Stimulated activated CD4-positive, alpha-beta T cell treated with anti-CD3 and anti-CD28 coated beads, Interleukin-1b, Interleukin-23, amount 100 ng/mL, for 24 hours (primary cell): ENCODE data around the gene STIM1.
"Not testable (repeated sequence)": the region's sequence is repeated elsewhere in the genome, so short reads cannot be mapped to it uniquely, and the experiment has no call there.

ENCODE experiments used
- DNase-seq, 4 experiments: peaks; one replicate each; pipeline ENCODE4 v3.0.0-alpha.2; 2020; ENCODE audit warnings: low read depth in 4 of 4, low spot score in 1 of 4

STIM1 gene

GRCh38 chr11:3971756-3972404, 116.4 kb downstream of the STIM1 start:
- DNase-seq: no peak

- no peak for DNase-seq
Observed at GRCh38 chr11:3972431-3972830, 117.0 kb downstream of the STIM1 start.

GRCh38 chr11:3977078-3977477, 121.6 kb downstream of the STIM1 start:
- DNase-seq: no peak

- DNase-seq: no peak
Observed at GRCh38 chr11:3981084-3981633, 125.7 kb downstream of the STIM1 start.

GRCh38 chr11:3982431-3982830, 127.0 kb downstream of the STIM1 start:
- DNase-seq: no peak

- no peak for DNase-seq
Observed at GRCh38 chr11:3983101-3983500, 127.6 kb downstream of the STIM1 start.

- no peak for DNase-seq
Observed at GRCh38 chr11:3984896-3985295, 129.4 kb downstream of the STIM1 start.

GRCh38 chr11:3985631-3986030, 130.2 kb downstream of the STIM1 start:
- no peak for DNase-seq

- no peak for DNase-seq
Observed at GRCh38 chr11:3986301-3986700, 130.8 kb downstream of the STIM1 start.

- no peak for DNase-seq
Observed at GRCh38 chr11:3989276-3989920, 133.9 kb downstream of the STIM1 start.

GRCh38 chr11:3989921-3990290, 134.4 kb downstream of the STIM1 start:
- no peak for DNase-seq

- DNase-seq: no peak
Observed at GRCh38 chr11:3990406-3990805, 134.9 kb downstream of the STIM1 start.

- DNase-seq: no peak
Observed at GRCh38 chr11:3992964-3993363, 137.5 kb downstream of the STIM1 start.

GRCh38 chr11:3994030-3994640, 138.7 kb downstream of the STIM1 start:
- DNase-seq: no peak

GRCh38 chr11:3995307-3995706, 139.8 kb downstream of the STIM1 start:
- DNase-seq: no peak

GRCh38 chr11:3995949-3996554, 140.6 kb downstream of the STIM1 start:
- no peak for DNase-seq

GRCh38 chr11:3996651-3997050, 141.2 kb downstream of the STIM1 start:
- no peak for DNase-seq

GRCh38 chr11:4004753-4005152, 149.3 kb downstream of the STIM1 start:
- not testable (repeated sequence) for DNase-seq

- DNase-seq: no peak
Observed at GRCh38 chr11:4006946-4007680, 151.6 kb downstream of the STIM1 start.

GRCh38 chr11:4008116-4008515, 152.7 kb downstream of the STIM1 start:
- no peak for DNase-seq

- not testable (repeated sequence) for DNase-seq
Observed at GRCh38 chr11:4016602-4017001, 161.1 kb downstream of the STIM1 start.
